Caki2 (cell line): ENCODE data around the gene ATP5PB. TPM values are rescaled to one million over a fixed set of nuclear protein-coding genes. Genes with fewer than 3 reads are reported as not detected.
A peak's percentile ranks its signal among the peaks of the same experiment; 100 is the strongest.

Experiments used
- DNase-seq: peaks from one replicate; pipeline ENCODE4 v3.0.0-alpha.2; 2015; ENCODE audit warnings: low read depth
- in situ Hi-C: cut with HindIII; loops from 2 replicates; pipeline ENCODE4 v1.10.0; 2016; ENCODE audit warnings: low sequenced_read_pairs, low pct_unique_long_range_greater_than_20kb, mixed read lengths
- total RNA-seq: library from RNA; depleted of rRNA; stranded (reverse); fragments of >200 nt; shearing (Covaris generic); gene quantifications from 2 replicates; pipeline ENCODE4 v1.2.3, GENCODE V29; 2014; ENCODE audit warnings: low replicate concordance

The ATP5PB gene
- total RNA-seq, 1 experiment from 2014 or later = 300 TPM

- in situ Hi-C loops = no loop called here
- DNase-seq = no peak
These were observed 6.8 kb upstream of the ATP5PB start for GRCh38 chr1:111442457-111442856.

DNA sequence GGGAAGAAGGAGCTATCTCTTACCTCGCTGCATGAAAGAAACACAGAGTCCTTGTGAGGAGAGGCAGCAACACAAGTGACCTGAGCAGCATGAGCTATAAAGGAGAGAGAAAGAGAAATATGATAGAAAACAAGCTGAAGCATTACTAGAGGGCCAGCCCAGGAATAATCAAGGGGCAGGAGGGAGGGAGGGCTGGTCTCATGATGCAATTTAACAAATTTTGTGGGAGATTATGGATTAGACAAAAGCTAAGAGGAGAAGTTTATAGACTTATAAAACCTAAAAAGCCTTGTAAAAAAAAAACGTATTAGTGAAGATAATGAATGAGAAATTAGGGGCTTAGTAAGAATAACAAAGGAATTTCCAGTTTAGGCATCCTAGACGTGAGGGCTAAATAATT, 5.2 kb upstream of the ATP5PB start:
- no peak for DNase-seq
- in situ Hi-C loops = no loop called here

- no peak for DNase-seq
- in situ Hi-C loops = no loop called here
These were observed 2.7 kb upstream of the ATP5PB start for GRCh38 chr1:111446546-111446945.

- in situ Hi-C loops = no loop called here
- no peak for DNase-seq
These were observed 2.0 kb upstream of the ATP5PB start for GRCh38 chr1:111446967-111447892.

- no peak for DNase-seq
These were observed 764 bp upstream of the ATP5PB start for GRCh38 chr1:111448482-111448917.

GRCh38 chr1:111449703-111450017, 396 bp downstream of the ATP5PB start:
- in situ Hi-C loops = no loop called here
- DNase-seq = no peak

More at GRCh38 chr1:111448482-111448917, 764 bp upstream of the ATP5PB start:
- in situ Hi-C loops = no loop called here

DNA sequence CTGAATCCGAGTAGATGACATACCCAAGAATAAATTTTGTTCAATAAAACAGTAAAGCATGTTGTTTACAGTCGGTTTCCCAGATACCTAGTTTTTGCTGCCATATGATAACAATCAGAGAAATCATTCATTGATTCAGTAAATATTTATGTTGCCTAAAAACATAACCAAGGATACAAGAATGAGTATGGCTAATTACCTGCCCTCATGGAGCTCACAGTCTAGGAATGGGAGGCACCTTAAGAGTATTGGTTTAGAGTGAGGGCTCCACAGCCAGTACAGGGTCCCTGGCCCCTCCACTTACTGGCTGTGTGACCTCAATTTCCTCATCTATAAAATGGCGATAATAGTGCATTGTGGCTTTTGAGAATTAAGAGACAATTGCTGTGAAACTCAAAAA, 921 bp downstream of the ATP5PB start:
- in situ Hi-C loops = no loop called here
- DNase-seq = no peak

- in situ Hi-C loops = no loop called here
- DNase-seq = no peak
These were observed 3.3 kb downstream of the ATP5PB start for GRCh38 chr1:111452581-111452980.

- no peak for DNase-seq
- in situ Hi-C loops = no loop called here
These were observed 4.4 kb downstream of the ATP5PB start for GRCh38 chr1:111453706-111454105.

DNA sequence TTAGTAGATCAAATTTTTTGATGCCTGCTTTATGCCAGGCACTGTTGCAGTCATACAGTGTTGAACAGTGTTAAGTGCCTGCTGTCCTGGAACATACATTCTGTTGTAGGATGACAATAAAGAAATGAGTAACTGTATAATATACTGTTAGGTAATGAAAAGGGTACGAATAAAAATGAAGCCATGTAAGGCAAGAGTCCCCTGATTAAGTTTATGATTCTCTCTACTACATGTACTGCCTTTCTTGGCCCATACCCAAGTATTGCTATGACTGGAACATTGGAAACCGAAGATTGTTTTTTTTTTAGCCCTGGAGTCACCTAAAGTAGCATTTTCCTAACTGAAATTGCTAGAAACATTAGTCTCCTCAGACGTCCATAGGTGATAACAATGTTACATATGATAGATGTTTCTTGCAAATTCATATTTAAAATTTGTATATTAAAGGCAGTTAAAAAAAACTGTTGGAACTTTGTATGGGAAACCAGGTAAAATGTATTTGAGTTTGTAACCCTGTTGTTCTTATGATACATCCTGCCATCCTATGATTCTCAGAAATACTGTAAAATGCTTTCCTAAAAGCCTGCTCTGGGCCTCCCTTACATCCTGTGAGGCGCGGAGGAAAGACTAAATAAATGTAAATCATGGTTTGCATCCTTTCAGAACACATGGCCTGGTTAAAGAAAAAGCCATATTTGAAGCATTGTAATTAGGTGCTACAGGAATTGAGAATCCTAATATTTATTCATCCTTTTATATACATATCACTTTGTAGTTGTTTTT, 5.8 kb downstream of the ATP5PB start:
- DNase-seq = no peak
- in situ Hi-C loops = no loop called here

DNA sequence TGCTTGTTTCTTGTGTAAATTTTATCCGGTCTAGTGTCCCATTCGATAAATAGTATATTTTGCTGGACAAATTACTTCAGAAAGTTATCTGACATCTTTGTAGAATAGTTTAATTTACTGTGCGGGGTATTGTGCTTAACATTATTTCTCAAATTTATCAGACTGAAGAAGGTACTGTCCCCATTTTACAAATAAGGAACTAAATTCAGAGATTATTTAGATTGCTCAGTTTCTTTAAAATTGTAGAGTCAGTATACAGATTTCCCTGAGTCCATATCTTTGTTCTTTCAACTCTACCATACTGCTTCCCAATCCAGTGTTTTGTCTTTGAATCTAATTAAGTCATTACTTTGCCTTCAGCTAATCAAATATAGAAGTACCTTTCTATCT, 6.4 kb downstream of the ATP5PB start:
- in situ Hi-C loops = no loop called here
- DNase-seq = no peak

DNA sequence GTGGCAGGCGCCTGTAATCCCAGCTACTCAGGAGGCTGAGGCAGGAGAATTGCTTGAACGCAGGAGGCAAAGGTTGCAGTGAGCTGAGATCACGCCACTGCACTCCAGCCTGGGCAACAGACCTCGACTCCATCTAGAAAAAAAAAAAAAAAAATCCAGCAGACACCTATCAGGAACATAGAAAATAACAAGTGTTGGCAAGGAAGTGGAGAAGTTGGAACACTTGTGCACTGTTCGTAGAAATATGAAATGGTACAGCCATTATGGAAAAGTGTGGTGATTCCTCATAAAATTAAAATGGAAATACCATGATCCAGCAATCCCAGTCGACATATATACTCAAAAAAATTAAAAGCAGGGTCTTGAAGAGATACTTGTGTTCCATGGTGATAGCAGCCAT, 12.5 kb downstream of the ATP5PB start:
- in situ Hi-C loops = no loop called here
- no peak for DNase-seq

DNA sequence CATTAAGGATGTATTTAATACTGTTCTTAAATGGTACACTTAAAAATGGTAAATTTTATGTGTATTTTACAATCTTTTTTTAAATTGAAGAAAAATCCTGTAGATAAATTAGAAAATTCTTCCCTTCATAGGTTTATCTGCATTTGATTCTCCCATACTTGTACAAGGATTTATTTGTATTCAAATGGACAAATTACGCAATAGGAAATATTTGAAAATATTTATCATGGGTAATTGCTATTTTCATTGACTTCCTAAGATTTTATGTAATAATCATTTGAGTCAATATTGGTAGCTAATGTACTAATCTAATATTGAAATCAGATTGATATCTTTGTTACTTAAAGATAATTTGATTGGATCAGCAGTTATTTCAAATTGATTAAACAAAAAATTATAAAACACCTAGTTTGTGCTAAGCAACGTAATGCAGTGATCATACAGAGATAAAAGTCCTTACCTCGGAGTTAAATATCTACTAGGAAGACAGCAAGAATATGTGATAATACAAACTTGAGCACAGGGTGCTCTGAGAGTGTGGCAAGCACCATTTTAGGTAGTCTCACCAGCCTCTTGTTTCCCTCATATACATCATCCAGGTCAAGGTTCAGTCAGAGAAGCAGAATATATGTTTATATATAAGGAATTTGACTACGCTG, 13.2 kb downstream of the ATP5PB start:
- no peak for DNase-seq
- in situ Hi-C loops = no loop called here

DNA sequence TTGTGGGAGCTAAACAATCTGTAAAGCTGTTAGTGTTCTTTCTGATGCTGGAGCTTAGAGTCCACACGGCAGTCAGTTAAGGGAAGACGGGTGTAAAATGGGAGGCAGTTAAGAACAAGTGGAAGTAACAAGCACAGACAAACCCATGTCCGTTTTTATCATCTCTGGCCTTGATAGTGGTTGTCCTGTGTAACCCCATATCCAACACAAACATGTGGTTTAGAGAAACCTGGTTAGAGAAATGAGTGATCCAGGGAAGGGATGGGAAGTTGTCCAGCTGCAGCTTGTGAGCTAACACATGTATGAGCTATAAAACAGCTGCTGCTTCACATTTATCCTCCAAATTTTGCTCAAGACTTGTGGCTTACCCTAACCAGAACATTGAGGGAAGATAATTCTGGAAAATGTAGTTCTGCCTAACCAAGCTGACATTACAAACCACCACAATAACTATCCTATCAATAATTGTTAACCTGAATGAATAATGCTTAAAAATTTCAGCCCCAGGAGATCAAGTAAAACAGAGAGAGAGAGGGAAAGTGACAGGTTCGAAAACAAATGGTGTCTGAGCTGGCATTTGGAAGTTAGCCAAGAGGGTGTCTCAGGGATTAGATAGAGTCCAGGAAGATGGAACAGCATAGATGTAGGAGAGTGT, 13.9 kb downstream of the ATP5PB start:
- in situ Hi-C loops = no loop called here
- DNase-seq = peak; percentile 79

DNA sequence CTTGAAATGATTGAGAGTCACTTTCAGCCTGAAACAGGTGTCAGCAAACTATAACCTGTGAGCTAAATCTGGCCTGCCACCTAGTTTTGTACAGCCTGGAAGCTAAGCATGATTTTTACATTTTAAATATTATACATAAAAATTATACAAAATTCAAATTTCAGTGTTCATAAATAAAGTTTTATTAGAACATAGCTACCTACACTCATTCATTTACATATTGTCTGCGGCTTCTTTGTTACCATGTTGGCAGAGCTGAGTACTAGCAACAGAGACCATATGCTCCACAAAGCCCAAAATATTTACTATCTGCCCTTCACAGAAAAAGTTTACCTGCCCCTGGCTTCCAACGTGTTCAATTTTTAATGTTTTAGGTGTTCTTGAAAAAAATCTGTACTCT, 16.5 kb downstream of the ATP5PB start:
- no peak for DNase-seq
- in situ Hi-C loops = no loop called here

GRCh38 chr1:111466480-111466879, 17.2 kb downstream of the ATP5PB start:
- in situ Hi-C loops = no loop called here

DNA sequence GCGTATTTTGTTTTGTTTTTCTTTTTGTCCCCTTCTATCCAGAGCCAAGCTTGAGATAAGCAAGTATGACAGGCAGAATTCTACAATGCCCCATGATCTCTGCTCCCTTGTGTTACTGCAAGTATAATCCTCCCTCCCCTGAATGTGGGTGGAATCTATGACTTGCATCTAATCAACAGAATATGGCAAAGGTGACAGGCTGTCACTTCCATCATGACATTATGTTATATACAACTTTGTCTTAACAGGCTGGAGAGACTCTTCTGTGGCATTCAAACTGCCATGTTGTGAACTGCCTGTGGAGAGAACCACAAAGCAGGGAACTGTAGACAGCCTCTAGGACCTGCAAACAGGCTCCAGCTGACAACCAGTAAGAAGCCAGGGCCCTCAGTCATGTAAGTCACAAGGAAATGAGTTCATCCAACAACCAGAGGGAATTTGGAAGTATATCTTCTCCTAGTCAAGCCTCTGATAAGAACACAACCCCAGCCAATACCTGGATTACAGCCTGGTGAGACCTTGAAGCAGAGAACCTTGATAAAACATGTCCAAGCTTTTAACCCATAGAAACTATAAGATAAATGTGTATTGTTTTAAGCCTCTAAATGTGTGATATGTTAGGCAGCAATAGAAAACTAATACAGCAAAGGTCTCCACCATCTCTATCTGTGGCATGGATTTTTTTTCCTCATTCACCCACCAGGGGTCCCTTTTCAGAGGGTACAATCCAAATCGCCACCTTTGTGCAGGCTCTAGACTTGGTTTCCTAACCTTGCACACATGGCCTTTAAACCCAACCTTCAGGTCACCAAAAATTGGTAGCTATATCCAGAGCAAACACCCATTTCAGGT, 18.8 kb downstream of the ATP5PB start:
- in situ Hi-C loops = no loop called here
- DNase-seq = no peak

More at GRCh38 chr1:111466480-111466879, 17.2 kb downstream of the ATP5PB start:
- no peak for DNase-seq

- no peak for DNase-seq
- in situ Hi-C loops = no loop called here
These were observed 19.4 kb downstream of the ATP5PB start for GRCh38 chr1:111468717-111469100.
